KMS-11 (cell line): ENCODE measurements around the gene ITGAD.

Experiments used
- H2AFZ ChIP-seq: fragments of 200-600 bp; sonication (generic); 2 replicates; pipeline ENCODE4 v1.6.1; 2016; ENCODE audit warnings: antibody characterized with exemption, mixed run types, low read depth
- H3K27ac ChIP-seq: fragments of 200-600 bp; sonication (generic); 2 replicates; pipeline ENCODE4 v1.6.1; 2016; ENCODE audit warnings: mild to moderate bottlenecking, mixed run types
- H3K27me3 ChIP-seq: fragments of 200-600 bp; sonication (generic); 2 replicates; pipeline ENCODE4 v1.6.1; 2017; ENCODE audit warnings: mild to moderate bottlenecking, low read depth, mixed run types, moderate library complexity; ENCODE audit not compliant: insufficient read depth
- H3K36me3 ChIP-seq: fragments of 200-600 bp; sonication (generic); 2 replicates; pipeline ENCODE4 v1.6.1; 2017; ENCODE audit warnings: mild to moderate bottlenecking, mixed run types; ENCODE audit not compliant: insufficient read depth
- H3K4me1 ChIP-seq: fragments of 200-600 bp; sonication (generic); 2 replicates; pipeline ENCODE4 v1.6.1; 2016; ENCODE audit warnings: mild to moderate bottlenecking, low read depth, mixed run types; ENCODE audit not compliant: poor library complexity, severe bottlenecking
- H3K4me2 ChIP-seq: fragments of 200-600 bp; sonication (generic); 2 replicates; pipeline ENCODE4 v1.7.0; 2016; ENCODE audit warnings: mild to moderate bottlenecking, mixed run types
- H3K4me3 ChIP-seq: fragments of 200-600 bp; sonication (generic); IDR thresholded peaks from 2 replicates; pipeline ENCODE4 v1.6.1; 2017; ENCODE audit warnings: low read depth, low read length, mixed read lengths; ENCODE audit not compliant: insufficient read depth
- H3K79me2 ChIP-seq: fragments of 200-600 bp; sonication (generic); 2 replicates; pipeline ENCODE4 v1.6.1; 2016; ENCODE audit warnings: low read depth, mixed run types; ENCODE audit not compliant: insufficient read depth
- H3K9ac ChIP-seq: fragments of 200-600 bp; sonication (generic); 2 replicates; pipeline ENCODE4 v1.6.1; 2016; ENCODE audit warnings: mild to moderate bottlenecking, mixed run types
- H4K20me1 ChIP-seq: fragments of 200-600 bp; sonication (generic); 2 replicates; pipeline ENCODE4 v1.6.1; 2016; ENCODE audit warnings: mild to moderate bottlenecking, mixed run types; ENCODE audit not compliant: insufficient read depth
- TF ChIP-seq, protein P1 (sequence below): fragments of 200-600 bp; sonication (generic); conservative IDR thresholded peaks from 2 replicates; pipeline ENCODE4 v1.6.1; 2017; ENCODE audit warnings: low read depth, mild to moderate bottlenecking, antibody characterized with exemption, low read length, moderate library complexity, mixed read lengths

Gene ITGAD

DNA sequence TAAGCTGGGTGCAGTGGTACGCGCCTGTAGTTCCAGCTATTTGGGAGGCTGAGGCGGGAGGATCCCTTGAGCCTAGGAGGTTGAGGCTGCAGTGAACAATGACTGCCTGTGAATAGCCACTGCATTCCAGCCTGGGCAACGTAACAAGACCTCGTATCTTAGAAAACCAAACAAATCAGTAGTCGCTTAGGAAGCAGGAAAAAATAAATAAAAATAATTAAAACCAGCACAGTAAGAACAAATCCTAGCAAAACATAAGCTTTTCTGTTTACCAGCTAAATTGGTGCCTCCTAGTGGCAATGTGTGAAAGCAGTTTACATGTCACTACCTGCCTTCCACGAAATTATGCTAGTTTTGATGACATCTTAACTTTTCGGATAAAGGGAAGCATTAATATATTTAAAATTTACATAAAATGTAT lies 67.5 kb downstream of the ITGAD start:
- no peaks in the 10 kb centered on the region for H3K27me3 ChIP-seq
- H3K79me2 ChIP-seq: peaks cover 39% of the 10 kb centered on the region
- no peaks in the 10 kb centered on the region for H3K36me3 ChIP-seq
- TF ChIP-seq, protein P1, sequence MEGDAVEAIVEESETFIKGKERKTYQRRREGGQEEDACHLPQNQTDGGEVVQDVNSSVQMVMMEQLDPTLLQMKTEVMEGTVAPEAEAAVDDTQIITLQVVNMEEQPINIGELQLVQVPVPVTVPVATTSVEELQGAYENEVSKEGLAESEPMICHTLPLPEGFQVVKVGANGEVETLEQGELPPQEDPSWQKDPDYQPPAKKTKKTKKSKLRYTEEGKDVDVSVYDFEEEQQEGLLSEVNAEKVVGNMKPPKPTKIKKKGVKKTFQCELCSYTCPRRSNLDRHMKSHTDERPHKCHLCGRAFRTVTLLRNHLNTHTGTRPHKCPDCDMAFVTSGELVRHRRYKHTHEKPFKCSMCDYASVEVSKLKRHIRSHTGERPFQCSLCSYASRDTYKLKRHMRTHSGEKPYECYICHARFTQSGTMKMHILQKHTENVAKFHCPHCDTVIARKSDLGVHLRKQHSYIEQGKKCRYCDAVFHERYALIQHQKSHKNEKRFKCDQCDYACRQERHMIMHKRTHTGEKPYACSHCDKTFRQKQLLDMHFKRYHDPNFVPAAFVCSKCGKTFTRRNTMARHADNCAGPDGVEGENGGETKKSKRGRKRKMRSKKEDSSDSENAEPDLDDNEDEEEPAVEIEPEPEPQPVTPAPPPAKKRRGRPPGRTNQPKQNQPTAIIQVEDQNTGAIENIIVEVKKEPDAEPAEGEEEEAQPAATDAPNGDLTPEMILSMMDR: peak; percentile 62
- no peak overlapping the region for H3K4me3 ChIP-seq
- H3K27ac ChIP-seq: no peak overlapping the region
- no peak overlapping the region for H3K9ac ChIP-seq
- H2AFZ ChIP-seq: 0 out of 2 replicates have a peak overlapping the region, but pooled peaks have one; percentile 29
- H3K4me2 ChIP-seq: peak overlapping the region; percentile 85
- H4K20me1 ChIP-seq: no peaks in the 10 kb centered on the region
- peaks cover 24% of the 10 kb centered on the region for H3K4me1 ChIP-seq

DNA sequence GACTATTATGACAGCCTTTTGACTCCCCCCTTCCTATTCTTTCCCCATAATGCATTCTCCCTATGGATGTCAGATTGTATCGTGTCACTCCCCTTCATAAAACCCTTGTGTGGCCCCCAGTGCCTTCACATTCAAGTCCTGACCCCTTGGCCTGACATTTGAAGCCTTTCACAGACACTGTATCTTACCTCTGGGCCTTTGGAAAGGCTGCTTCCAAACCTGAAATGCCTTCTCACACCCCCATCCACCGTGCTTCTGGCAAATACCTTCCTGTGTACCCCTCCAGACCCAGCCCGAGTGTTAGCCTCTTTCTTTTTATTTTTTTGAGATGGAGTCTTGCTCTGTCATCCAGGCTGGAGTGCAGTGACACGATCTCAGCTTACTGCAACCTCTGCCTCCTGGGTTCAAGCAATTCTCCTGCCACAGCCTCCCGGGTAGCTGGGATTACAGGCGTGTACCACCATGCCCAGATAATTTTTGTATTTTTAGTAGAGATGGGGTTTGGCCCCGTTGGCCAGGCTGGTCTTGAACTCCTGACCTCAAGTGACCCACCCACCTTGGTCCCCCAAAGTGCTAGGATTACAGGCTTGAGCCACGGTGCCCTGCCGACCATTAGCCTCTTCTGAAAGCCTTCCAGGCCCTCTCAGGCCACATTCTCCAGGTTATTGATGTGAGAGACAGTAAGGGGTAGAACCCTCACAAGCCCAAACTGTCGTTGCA lies 68.2 kb downstream of the ITGAD start:
- Histone ChIP-seq H4K20me1 (no peaks in the 10 kb centered on the region), H3K27ac (no peak overlapping the region), H2AFZ (no peak overlapping the region), H3K27me3 (no peaks in the 10 kb centered on the region), H3K4me2 (no peak overlapping the region), H3K9ac (no peak overlapping the region), H3K4me1 (peaks cover 24% of the 10 kb centered on the region), H3K36me3 (no peaks in the 10 kb centered on the region), H3K79me2 (peaks cover 33% of the 10 kb centered on the region), H3K4me3 (no peak overlapping the region)
- TF ChIP-seq, protein P1: no peak

DNA sequence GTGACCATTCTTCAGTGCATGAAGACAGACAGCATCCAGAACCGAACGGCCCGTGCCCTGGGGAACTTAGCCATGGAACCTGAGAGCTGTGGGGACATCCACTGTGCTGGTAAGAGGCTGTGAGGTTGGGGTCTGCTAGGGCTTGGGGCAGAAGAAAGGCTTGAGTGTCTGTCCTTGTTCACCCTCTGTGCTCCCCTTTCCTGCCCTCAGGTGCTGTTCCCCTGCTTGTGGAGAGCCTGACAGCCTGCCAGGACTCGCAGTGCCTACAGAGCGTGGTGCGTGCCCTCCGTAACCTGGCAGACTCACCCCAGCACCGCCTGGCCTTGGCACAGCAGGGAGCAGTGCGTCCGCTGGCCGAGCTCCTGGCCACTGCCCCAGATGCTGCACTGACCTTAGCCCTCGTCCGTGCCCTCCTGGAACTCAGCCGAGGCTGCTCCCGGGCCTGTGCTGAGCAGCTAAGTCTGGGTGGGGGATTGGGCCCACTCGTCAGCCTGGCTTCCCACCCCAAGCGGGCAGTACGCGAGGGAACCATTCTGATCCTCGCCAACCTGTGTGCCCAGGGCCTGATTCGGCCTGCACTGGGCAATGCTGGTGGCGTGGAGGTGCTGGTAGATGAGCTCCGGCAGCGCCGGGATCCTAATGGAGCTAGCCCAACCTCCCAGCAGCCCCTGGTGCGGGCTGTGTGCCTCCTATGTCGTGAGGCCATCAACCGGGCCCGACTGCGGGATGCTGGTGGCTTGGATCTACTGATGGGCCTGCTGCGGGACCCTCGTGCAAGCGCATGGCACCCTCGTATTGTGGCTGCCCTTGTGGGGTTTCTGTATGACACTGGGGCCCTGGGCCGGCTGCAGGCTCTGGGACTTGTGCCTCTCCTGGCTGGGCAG lies 69.0 kb downstream of the ITGAD start:
- H2AFZ ChIP-seq: no peak overlapping the region
- H3K9ac ChIP-seq: no peak overlapping the region
- peaks cover 25% of the 10 kb centered on the region for H3K79me2 ChIP-seq
- H4K20me1 ChIP-seq: no peaks in the 10 kb centered on the region
- TF ChIP-seq, protein P1: no peak
- no peak overlapping the region for H3K4me2 ChIP-seq
- no peak overlapping the region for H3K4me3 ChIP-seq
- H3K36me3 ChIP-seq: no peaks in the 10 kb centered on the region
- H3K27ac ChIP-seq: no peak overlapping the region
- H3K27me3 ChIP-seq: no peaks in the 10 kb centered on the region
- peaks cover 16% of the 10 kb centered on the region for H3K4me1 ChIP-seq

DNA sequence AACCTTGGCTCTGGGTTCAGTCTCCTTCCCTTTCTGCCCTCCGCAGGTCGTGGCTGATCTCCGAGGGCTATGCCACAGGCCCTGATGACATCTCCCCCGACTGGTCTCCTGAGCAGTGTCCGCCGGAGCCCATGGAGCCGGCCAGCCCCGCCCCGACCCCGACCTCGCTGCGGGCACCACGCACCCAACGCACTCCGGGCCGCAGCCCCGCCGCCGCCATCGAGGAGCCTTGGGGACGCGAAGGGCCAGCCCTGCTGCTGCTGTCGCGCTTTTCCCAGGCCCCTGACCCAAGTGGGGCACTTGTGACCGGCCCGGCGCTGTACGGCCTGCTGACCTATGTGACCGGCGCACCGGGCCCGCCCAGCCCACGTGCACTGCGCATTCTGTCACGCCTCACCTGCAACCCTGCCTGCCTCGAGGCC lies 71.2 kb downstream of the ITGAD start:
- no peaks in the 10 kb centered on the region for H3K36me3 ChIP-seq
- no peak overlapping the region for H3K9ac ChIP-seq
- no peak overlapping the region for H3K4me3 ChIP-seq
- TF ChIP-seq, protein P1: no peak
- no peak overlapping the region for H3K4me2 ChIP-seq
- H4K20me1 ChIP-seq: no peaks in the 10 kb centered on the region
- peaks cover 10% of the 10 kb centered on the region; the same call in 1 of the 2 replicates for H3K79me2 ChIP-seq
- no peak overlapping the region for H3K27ac ChIP-seq
- no peaks in the 10 kb centered on the region for H3K27me3 ChIP-seq
- H2AFZ ChIP-seq: no peak overlapping the region
- H3K4me1 ChIP-seq: peaks cover 11% of the 10 kb centered on the region
